GM18508 (cell line): Measurements from ENCODE around the gene RABGEF1.
"Not testable (repeated sequence)": the region's sequence is repeated elsewhere in the genome, so short reads cannot be mapped to it uniquely, and the experiment has no call there.

Experiments used
- ATAC-seq: cut with Tn5 transposase; IDR thresholded peaks from one replicate; pipeline ENCODE4 v1.9.1; 2021; ENCODE audit warnings: moderate number of reproducible peaks; ENCODE audit not compliant: insufficient read depth, unreplicated experiment

The RABGEF1 gene

DNA sequence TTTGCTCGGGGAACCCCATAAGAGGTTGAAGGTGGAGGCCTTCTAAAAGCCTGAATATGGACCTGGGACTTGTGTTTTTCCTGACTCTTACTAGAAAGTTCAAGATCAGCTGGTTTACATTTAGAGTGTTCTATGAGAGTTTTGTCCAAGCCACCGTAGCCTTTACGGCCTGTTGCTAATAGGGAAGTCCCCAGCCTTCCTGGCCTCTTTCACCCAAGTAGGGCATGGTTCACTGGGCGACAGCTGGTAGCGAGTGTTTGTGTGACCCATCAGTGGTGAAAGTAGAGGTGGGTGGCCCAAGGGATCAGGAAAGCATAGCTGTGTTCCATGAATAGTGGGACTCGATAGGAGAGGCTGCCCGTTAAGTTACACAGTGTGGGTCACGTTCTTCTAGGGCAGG lies 60.1 kb downstream of the RABGEF1 start:
- ATAC-seq: no peak

DNA sequence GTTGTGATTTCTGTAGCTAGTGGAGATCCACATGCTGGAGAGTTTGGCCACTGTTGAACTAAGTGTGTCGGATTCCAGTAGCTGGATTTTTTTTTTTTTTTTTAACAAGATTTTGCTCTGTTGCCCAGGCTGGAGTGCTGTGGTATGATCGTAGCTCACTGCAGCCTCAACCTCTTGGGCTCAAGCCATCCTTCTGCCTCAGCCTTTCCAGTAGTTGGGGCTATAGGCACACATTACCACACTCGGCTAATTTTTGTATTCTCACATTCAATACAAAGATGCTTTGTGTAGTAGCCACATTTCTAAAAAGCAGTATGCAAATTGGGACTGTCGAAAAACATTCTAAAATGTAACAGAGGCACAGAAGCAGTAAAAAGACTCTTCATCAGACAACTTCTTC lies 63.5 kb downstream of the RABGEF1 start:
- no peak for ATAC-seq

DNA sequence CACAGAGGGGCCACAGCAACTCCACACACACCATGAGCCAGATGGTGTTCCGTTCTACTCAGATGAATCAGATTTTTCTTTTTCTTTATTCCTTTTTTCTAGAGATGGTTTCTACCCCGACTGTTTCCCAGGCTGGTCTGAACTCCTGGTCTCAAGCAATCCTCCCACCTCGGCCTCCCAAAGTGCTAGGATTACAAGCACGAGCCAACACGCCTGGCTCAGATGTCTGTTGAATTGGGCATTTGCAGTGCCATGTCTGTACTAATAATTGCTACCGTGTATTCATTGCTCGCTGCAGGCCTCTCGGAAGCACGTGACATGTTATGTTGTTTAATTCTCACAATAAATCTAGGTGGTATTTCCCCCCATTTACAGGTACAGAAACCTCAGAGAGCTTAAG lies 67.2 kb downstream of the RABGEF1 start:
- ATAC-seq: no peak

DNA sequence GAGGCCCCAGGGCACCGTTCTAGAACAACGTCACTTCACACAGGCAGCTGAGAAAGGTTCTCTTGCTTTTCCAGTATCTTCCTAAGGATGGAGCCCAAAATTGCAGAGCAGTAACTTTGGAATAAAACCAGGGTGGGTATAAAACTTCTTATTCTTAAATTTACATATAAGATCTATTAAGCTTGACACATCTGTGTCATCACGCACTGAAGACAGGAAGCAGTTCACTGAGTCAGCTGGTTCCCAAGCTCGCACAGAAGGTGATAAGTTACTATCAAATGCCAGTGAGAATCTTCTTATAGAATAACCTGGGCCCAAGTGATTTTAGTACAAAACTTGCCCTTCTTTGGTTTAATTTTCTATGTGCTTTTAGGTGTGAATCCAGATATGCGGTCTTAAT lies 70.2 kb downstream of the RABGEF1 start:
- ATAC-seq: no peak

DNA sequence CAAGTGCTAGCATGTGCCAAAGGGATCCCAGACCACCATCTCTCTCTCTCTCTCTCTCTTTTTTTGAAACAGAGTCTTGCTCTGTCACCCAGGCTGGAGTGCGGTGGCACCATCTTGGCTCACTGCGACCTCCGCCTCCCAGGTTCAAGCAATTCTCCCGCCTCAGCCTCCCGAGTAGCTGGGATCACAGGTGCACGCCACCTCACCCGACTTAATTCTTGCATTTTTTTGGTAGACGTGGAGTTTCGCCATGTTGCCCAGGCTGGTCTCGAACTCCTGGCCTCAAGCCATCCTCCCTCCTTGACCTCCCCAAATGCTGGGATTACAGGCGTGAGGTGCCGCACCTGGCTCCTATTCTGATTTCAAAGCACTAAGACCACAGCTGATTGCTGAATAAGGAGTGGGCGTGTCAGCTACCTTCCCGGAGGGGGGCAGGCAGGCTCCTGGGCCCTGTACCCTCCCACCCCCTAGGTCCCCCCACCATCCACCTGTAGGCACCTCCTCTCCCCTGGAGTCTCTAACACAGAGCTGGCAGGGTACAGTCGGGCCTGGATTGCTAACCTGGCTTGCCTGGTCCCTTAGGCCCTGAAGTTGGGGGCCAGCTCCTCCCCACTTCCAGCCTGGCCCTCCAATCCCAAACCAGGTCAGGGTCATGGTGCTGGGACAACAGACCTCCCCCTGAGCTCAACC lies 74.8 kb downstream of the RABGEF1 start:
- ATAC-seq: not testable (repeated sequence)

DNA sequence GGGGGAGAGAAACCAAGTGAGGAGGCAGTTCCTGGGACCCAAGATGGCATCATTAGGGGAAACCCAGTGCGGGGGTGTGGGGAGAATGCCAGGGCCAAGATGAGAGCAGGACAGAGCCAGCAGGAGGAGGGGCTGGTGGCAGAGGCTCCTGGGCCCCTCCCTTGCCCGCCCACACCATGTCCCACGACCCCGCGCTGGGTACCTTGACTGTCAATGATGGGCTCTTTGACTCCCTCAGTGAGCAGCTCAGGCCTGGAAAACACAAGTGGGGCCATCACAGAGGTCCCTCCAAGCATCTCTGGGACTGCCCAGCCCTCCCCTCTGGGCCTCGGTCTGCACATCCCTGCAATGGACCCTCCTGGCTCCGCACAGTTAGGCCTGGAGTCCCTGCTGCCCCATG lies 75.4 kb downstream of the RABGEF1 start:
- ATAC-seq: no peak

DNA sequence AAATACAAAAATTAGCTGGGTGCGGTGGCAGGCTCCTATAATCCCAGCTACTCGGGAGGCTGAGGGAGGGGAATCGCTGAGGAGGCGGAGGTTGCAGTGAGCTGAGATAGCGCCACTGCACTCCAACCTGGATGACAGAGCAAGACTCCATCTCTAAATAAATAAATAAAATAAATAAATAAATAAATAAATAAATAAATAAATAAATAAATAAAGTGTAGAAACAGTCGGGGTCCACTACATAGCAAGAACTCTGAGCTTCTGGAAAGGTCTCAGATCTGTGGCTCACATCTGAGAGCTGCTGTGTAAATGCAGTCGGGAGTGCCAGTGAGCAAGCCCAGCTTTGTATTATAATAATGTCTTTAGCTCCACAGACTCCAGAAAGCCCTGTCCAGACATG lies 76.1 kb downstream of the RABGEF1 start:
- not testable (repeated sequence) for ATAC-seq

DNA sequence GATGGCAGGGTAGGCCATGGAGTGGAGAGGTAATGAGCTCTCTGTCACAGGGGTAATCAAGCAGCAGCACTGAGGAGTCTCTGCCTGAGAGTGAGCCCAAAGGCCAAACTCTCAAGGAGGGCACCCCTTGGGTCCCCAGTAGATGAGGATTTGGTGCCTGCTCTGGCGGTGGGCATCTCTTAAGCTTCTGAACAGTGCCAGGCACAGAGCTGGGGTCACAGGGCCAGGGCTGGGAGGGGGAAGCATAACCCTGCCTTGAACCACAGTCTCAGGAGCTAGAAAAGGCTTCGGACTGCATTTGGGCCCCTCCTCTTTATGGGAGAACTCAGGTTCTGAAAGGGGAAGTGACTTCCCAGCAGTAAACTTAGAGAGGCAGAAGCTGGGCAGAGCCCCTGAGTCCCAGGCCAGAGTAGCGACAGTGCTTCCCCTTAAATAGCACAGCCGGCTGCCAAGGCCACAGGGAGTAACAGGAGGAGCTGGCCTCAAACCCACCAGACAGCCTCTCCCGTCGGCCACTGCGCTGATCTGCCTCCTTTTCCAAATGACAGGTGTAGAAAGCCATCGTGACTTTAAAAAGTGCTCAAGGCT lies 76.8 kb downstream of the RABGEF1 start:
- ATAC-seq: not testable (repeated sequence)

DNA sequence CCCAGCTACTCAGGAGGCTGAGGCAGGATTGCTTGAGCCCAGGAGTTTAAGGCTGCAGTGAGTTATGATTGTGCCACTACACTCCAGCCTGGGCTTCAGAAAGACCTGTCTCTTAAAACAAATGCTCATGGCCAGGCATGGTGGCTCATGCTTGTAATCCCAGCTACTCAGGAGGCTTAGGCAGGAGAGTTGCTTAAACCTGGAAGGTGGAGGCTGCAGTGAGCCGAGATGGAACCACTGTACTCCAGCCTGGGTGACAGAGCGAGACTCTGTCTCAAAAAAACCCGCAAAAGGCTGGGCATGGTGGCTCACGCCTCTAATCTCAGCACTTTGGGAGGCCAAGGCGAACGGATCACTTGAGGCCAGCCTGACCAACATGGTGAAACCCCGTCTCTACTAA lies 77.4 kb downstream of the RABGEF1 start:
- ATAC-seq: not testable (repeated sequence)

DNA sequence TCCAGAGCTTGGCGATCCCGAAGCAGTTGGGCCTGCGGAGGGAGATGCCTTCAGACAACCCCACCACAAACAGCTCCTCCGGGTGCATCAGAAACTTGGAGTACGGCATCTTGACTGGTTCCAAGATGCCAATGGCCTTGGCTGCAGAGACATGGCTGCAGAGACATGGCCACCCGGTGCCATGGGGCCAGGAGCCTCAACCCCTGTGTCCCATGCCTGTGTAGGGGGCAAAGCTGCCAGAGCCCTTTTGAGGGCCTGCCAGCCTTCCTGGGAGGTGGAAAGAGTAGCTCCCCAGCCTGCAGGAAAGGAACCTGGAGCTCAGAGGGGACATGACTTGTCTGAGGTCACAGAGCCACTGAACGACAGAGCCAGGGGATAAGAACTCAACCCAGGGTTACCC lies 83.5 kb downstream of the RABGEF1 start:
- ATAC-seq: no peak

DNA sequence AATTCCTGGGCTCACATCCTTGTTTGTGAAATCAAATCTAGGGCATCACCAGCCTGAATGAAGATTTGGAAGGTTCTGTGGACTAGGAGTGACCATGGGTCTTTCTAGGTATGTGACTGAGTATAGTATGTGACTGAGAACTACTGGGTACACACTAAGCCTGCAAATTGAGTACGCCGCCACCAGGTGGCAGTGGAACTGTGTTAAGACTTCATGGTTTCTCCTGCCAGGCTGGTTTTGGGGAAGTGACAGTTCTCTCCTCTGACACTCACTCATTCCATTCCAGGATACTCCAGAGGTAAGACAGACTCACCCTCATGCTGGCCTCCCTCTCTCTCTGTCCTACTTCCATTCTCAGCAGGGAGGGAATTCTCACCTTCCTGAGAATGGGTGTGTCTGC lies 85.0 kb downstream of the RABGEF1 start:
- not testable (repeated sequence) for ATAC-seq

DNA sequence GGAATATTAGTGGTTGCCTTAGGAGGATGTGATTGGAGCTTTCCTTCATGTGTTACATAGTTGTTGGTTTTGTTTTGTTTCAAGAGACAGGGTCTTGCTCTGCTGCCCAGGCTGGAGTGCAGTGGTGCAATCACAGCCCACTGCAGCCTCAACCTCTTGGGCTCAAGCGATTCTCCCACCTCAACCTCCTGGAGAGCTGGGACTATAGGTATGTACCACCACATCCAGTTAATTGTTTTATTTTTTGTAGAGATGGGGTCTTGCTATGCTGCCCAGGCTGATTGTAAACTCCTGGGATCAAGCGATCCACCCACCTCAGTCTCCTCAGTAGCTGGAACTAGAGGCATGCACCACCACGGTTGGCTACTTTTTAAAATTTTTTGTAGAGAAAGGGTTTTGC lies 86.1 kb downstream of the RABGEF1 start:
- ATAC-seq: no peak

DNA sequence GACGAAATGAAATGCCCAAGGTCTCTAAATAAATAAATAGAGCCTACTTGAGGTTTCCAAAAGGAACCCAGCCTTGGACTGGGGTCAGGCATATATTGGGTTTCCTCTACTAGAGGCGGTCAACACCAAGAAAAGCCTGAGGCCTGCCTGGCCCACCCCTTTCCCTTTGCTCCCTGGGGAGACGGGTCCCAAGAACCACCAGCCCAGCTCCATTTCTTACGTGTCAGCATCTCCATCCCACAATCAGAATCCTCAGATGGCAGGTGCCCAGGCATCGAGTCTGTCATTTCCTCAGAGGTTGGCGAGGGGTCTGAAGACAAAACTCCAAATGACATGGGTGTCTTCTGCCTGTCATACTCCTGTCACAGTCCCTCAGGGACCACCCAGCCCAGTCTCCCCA lies 90.4 kb downstream of the RABGEF1 start:
- not testable (repeated sequence) for ATAC-seq

DNA sequence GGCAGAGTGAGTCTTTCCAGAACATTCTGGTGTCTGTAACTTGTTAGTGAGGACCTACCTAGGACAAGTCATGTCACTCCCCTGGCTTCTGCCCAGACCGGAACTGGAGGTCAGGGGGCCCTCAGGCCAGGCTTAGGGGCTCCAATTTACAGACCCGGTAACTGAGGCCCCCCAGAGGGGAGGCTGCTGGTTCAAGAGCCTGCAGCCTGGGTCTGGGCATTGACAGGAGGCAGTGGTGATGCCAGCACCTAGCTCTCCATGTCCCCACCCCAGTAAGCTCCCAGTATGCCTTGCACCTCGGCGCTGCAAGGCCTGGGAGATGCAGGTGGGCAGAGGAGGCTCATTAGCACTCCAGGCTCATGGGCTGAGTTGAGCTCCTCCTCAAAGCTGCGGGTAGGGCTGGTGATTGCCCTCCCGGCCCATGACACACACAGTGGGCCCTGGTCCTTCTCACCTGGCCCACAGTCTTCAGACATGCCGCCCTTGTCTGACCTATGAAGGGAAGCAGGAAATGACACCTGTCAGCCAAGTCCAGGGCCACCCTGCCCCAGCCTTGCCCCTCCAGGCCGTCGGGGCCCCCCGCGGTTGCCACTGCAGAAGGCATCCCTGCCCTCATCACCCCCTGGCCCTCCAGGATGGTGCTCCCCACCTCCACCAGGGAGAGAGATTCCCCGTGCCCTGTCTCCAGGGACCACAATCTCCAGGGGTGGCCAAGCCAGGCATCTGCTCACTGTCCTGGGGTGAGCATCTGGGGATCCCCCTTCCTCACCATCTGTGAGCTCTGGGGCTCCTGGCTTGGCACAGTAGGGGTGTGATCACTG lies 92.2 kb downstream of the RABGEF1 start:
- ATAC-seq: no peak

DNA sequence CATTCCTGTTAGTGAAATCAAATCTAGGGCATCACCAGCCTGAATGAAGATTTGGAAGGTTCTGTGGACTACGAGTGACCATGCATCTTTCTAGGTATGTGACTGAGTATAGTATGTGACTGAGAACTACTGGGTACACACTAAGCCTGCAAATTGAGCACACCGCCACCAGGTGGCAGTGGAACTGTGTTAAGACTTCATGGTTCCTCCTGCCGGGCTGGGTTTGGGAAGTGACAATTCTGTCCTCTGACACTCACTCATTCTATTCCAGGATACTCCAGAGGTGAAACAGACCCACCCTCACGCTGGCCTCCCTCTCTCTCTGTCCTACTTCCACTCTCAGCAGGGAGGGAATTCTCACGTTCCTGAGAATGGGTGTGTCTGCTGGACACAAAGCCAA lies 96.5 kb downstream of the RABGEF1 start:
- ATAC-seq: no peak

DNA sequence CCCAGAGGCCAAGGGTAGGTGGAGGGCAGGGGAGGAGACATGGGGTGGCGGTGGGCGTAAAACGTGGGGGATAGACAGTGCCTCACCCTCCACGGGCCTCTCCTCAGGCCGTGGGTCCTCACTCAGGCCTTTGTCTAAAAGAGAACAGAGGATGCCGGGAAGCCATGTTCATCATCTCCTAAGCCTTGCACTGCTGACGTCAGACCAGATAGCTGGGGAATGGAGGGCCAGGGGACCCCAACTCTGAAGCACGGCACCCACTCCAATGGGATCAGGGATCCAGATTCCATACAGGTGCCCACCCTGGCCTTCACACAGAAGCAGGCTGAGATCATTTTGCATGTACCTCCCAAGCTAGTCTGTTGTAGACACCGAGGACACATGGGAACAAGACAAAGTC lies 97.1 kb downstream of the RABGEF1 start:
- ATAC-seq: no peak

DNA sequence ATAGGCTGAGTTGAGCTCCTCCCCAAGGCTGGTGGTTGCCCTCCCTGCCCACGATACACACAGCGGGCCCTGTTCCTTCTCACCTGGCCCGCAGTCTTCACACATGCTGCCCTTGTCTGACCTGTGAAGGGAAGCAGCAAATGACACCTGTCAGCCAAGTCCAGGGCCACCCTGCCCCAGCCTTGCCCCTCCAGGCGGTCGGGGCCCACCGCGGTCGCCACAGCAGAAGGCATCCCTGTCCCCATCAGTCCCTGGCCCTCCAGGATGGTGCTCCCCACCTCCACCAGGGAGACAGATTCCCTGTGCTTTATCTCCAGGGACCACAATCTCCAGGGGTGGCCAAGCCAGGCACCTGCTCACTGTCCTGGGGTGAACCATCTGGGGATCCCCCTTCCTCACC lies 99.3 kb downstream of the RABGEF1 start:
- ATAC-seq: no peak

DNA sequence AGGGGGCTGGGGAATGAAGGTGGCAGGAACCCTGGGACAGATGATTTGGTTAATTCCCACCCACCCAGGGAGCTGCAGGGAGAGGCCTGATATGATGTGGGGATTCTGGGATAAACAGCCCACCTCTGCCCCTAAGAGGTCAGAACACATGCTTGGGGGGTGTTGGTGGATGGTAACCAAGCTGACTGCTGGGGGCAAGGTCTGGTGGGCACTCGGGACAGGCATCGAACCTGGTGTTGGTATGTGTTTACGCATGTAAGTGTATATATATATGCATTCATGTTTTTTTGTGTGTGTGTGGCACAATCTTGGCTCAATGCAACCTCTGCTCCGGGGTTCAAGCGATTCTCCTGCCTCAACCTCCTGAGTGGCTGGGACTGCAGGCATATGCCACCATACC lies 99.8 kb downstream of the RABGEF1 start:
- no peak for ATAC-seq

DNA sequence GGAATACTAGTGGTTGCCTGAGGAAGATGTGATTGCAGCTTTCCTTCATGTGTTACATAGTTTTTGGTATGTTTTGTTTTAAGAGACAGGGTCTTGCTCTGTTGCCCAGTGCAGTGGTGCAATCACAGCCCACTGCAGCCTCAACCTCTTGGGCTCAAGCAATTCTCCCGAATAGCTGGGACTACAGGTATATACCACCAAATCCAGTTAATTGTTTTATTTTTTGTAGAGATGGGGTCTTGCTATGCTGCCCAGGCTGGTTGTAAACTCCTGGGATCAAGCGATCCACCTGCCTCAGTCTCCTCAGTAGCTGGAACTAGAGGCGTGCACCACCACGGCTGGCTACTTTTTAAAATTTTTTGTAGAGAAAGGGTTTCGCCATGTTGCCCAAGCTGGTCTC lies 101.4 kb downstream of the RABGEF1 start:
- ATAC-seq: no peak

DNA sequence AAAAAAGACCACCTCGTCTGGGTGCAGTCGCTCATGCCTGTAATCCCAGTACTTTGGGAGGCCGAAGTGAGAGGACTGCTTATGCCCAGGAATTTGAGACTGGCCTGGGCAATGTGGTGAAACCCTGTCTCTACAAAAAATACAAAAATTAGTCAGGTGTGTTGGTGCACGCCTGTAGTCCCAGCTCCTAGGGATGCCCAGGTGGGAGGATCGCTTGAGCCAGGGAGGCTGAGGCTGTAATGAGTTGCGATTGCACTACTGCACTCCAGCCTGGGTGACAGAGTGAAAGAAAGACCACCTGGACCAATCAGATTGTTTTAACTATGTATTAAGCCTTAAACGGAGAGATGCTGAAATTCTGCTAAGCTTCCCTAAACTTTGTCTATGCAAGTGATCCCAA lies 103.0 kb downstream of the RABGEF1 start:
- not testable (repeated sequence) for ATAC-seq

DNA sequence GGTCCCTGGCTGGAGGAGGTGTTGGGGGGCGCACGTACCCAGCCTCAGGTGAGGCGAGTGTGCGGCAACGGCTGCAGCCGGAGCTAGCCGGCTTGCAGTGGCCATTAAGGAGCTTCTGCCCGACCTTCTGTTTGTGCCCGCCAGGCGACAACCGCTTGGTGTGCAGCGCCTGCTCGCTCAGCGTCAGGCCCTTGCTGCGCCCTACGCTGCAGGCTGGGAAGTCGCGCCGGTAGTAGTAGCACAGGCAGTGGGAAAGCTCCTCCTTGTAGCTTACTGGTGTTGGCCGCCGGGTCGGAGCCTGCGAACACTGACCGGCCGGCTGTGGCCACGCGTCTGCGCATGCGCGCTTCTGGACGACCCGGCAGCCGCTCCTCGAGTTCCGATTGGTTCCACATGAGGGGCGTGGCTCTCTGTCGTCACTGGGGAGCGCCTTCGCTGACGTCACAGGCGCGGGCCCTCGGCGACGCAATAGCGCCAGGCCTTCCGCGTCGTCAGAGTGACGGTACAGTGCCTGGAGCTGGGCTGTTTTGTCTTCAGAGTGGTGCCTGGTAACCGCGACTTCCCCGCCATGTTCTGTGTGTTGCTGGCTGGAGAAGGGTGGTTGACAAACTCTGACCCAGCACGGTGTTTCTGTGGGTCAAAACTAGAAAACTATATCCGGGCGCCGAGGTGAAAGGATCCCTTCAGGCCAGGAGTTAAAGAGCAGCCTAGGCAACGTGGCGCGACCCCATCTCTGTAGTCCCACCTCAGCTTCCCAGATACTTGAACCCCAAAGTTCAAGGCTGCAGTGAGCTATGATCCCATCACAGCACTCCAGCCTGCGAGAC lies 104.2 kb downstream of the RABGEF1 start:
- ATAC-seq: peak; percentile 68
